Transverse colon (tissue), 4 donors: ENCODE results near the gene DTX3. TPM values are rescaled to one million over a fixed set of nuclear protein-coding genes. Genes with fewer than 3 reads are reported as not detected.

Experiments
- DNase-seq: peaks from one replicate; pipeline ENCODE4 v3.0.0-alpha.2; 2019
- H3K27ac ChIP-seq, 4 donors: fragments of 200-600 bp; sonication (generic); 2 replicates each; pipeline ENCODE4 v1.5.1; 2016 to 2018; ENCODE audit warnings: inconsistent platforms in 4 of 4
- H3K27me3 ChIP-seq: fragments of 200-600 bp; sonication (generic); 2 replicates; pipeline ENCODE4 v1.5.1; 2017; ENCODE audit warnings: inconsistent platforms
- H3K36me3 ChIP-seq, 4 donors: fragments of 200-600 bp; sonication (generic); 2 replicates each; pipeline ENCODE4 v1.5.1; 2017 to 2019; ENCODE audit warnings: inconsistent platforms in 4 of 4
- H3K4me1 ChIP-seq, 4 donors: fragments of 200-600 bp; sonication (generic); 2 replicates each; pipeline ENCODE4 v1.5.1; 2017 to 2020; ENCODE audit warnings: inconsistent platforms in 4 of 4
- H3K4me3 ChIP-seq, 4 donors: fragments of 200-600 bp; sonication (generic); 1 replicate in 1 of 4; 2 replicates in 3 of 4; pipeline versions ENCODE4 v1.5.1 to v1.6.1; 2017 to 2019; ENCODE audit warnings: inconsistent platforms in 4 of 4
- H3K9me3 ChIP-seq, 2 donors: fragments of 200-600 bp; sonication (generic); 2 replicates each; pipeline ENCODE4 v1.5.1; 2017 to 2019; ENCODE audit warnings: inconsistent platforms in 2 of 2
- CTCF ChIP-seq, 5 experiments: fragments of 200-600 bp in 3 of 5; fragments of 450-650 bp in 2 of 5; sonication (generic) in 3 of 5; IDR thresholded peaks; 1 replicate in 2 of 5; 2 replicates in 3 of 5; pipeline ENCODE4 v1.5.1; 2016 to 2017; ENCODE audit warnings: antibody characterized with exemption in 5 of 5, inconsistent platforms in 3 of 5, mild to moderate bottlenecking in 2 of 5, moderate library complexity in 1 of 5
- EP300 ChIP-seq: sonication (generic); formaldehyde crosslinking; IDR thresholded peaks from one replicate; pipeline ENCODE4 v1.6.1; 2017; ENCODE audit warnings: antibody characterized with exemption, low read depth
- POLR2A ChIP-seq: fragments of 450-650 bp; IDR thresholded peaks from one replicate; pipeline ENCODE4 v1.6.1; 2016; ENCODE audit warnings: antibody characterized with exemption, mild to moderate bottlenecking, moderate library complexity
- POLR2AphosphoS5 ChIP-seq, 3 donors: sonication (generic); formaldehyde crosslinking; IDR thresholded peaks; one replicate each; pipeline ENCODE4 v1.6.1; 2016; ENCODE audit warnings: antibody characterized with exemption in 3 of 3
- WGBS, 2 donors: methylation state at CpG; one replicate each; pipeline ENCODE4 v1.1.5; 2018; ENCODE audit warnings: low coverage in 1 of 2; 5-methylcytosine and 5-hydroxymethylcytosine counted together
- in situ Hi-C, 4 donors: fragments of 200-750 bp; cut with MboI; loops; one replicate each; pipeline versions ENCODE4 v1.15.0 to v1.15.1; 2017; ENCODE audit warnings: low sequenced_read_pairs in 3 of 4, low pct_ligation_motif_present in 1 of 4, low pct_unique_long_range_greater_than_20kb in 1 of 4
- intact Hi-C: fragments of 100-400 bp; cut with DNase I; formaldehyde crosslinking; loops from one replicate; pipeline ENCODE4 v1.15.1; 2023; ENCODE audit warnings: low total_unique reads
- total RNA-seq, 4 donors: library from RNA; depleted of rRNA; stranded (reverse); fragments of >200 nt; gene quantifications; one replicate each; pipeline ENCODE4 v1.1.0, GENCODE V29; 2016

DTX3 gene
- total RNA-seq, 4 donors from 2014 or later = 8.0 to 10.9 (median 9.6) TPM

GRCh38 chr12:57590479-57590863 is 14.2 kb upstream of the DTX3 start:
- Histone ChIP-seq H3K4me3 (peak overlapping the region; percentile 74 to 91 (median 78)), H3K36me3 (no peaks in the 10 kb centered on the region), H3K27ac (peak overlapping the region; percentile 81 to 89 (median 85)), H3K9me3 (no peaks in the 10 kb centered on the region), H3K4me1 (peaks cover 7 to 20% (median 17%) of the 10 kb centered on the region in 4 donors), H3K27me3 (peaks cover 14% of the 10 kb centered on the region)
- in situ Hi-C loops = no loop called here
- intact Hi-C loops = no loop called here
- no peak for DNase-seq
- WGBS, 2 donors = 0 to 8% methylated on average over 1 to 2 of the region's 2 CpGs
- TF ChIP-seq CTCF (IDR thresholded peaks at IDR 0.05) = no peak
- TF ChIP-seq POLR2A = no peak
- no peak for TF ChIP-seq POLR2AphosphoS5 (IDR thresholded peaks at IDR 0.05)
- TF ChIP-seq EP300 = no peak

GRCh38 chr12:57590864-57591781 is 13.5 kb upstream of the DTX3 start, which contains the start of gene PIP4K2C:
Gene PIP4K2C (plus strand): TSS chr12:57591192. CDS start chr12:57591290, 98 bp downstream.
- TF ChIP-seq EP300 (no peak), POLR2AphosphoS5 (IDR thresholded peaks at IDR 0.05) (peak; percentile 45 to 86 (median 76)), POLR2A (peak; percentile 71), CTCF (IDR thresholded peaks at IDR 0.05) (peak in 1 of 5 experiments; percentile 6)
- intact Hi-C loops (no loop called here), in situ Hi-C loops (no loop called here)
- WGBS, 2 donors = 2 to 4% methylated on average over 10 to 47 of the region's 69 CpGs
- H3K36me3 ChIP-seq = no peaks in the 10 kb centered on the region
- H3K4me3 ChIP-seq = peak within 1 kb of the TSS; percentile 74 to 91 (median 78)
- peak; percentile 90 for DNase-seq
- H3K4me1 ChIP-seq = peaks cover 7 to 20% (median 17%) of the 10 kb centered on the region in 4 donors
- peaks cover 8% of the 10 kb centered on the region for H3K27me3 ChIP-seq
- H3K27ac ChIP-seq = peak within 1 kb of the TSS; percentile 81 to 89 (median 85)
- no peaks in the 10 kb centered on the region for H3K9me3 ChIP-seq

GRCh38 chr12:57591782-57592325 is 12.8 kb upstream of the DTX3 start:
- Histone ChIP-seq H3K9me3 (no peaks in the 10 kb centered on the region), H3K27ac (peak overlapping the region; percentile 81 to 89 (median 85)), H3K27me3 (peaks cover 7% of the 10 kb centered on the region), H3K36me3 (peaks cover 0 to 5% (median 0%) of the 10 kb centered on the region in 4 donors), H3K4me3 (peak overlapping the region; percentile 74 to 91 (median 78)), H3K4me1 (peaks cover 7 to 20% (median 17%) of the 10 kb centered on the region in 4 donors)
- no peak for DNase-seq
- 46 to 59% methylated on average over 9 to 10 of the region's 10 CpGs for WGBS, 2 donors
- intact Hi-C loops = no loop called here
- TF ChIP-seq EP300 (no peak), POLR2AphosphoS5 (IDR thresholded peaks at IDR 0.05) (no peak), CTCF (IDR thresholded peaks at IDR 0.05) (no peak), POLR2A (no peak)
- in situ Hi-C loops = no loop called here

- Histone ChIP-seq H3K36me3 (peaks cover 0 to 9% (median 0%) of the 10 kb centered on the region in 4 donors), H3K4me1 (peaks cover 7 to 20% (median 17%) of the 10 kb centered on the region in 4 donors), H3K27ac (no peak overlapping the region), H3K4me3 (no peak overlapping the region), H3K9me3 (no peaks in the 10 kb centered on the region), H3K27me3 (peaks cover 5% of the 10 kb centered on the region)
- in situ Hi-C loops = no loop called here
- TF ChIP-seq CTCF (IDR thresholded peaks at IDR 0.05) (no peak), POLR2A (no peak), POLR2AphosphoS5 (IDR thresholded peaks at IDR 0.05) (no peak), EP300 (no peak)
- 56 to 69% methylated on average over 1 to 2 of the region's 2 CpGs for WGBS, 2 donors
- intact Hi-C loops = no loop called here
- DNase-seq = no peak
Measured at GRCh38 chr12:57592551-57593165, 12.0 kb upstream of the DTX3 start.
